ENCODE measurements around the gene DHRS12.

DHRS12 gene

DNA sequence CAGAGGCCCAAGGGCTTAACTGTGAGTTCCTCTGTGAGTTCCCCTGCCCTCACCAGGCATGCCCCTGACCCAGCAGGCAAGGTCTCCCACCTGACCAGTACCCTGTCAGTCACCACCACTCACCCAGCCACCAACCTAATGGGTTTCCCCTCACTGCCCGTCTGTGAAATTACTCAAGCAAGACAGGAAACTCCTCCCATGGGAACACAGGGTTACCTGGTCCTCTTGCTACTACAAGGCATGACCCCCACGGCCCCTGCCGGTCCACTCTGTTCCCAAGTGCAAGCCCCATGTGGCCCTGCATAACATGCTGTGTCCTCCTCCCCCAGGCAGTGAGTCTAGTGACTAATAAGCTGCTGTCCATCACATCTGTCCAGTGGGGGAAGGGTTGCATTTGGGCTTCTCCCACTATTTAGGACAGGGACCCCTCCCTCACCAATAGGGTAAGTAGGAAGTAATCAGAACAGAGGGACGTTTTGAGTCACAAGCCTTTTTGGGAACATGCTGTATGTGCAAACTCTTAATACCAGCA, 8.0 kb upstream of the DHRS12 start:
- no peak for DNase-seq

DNA sequence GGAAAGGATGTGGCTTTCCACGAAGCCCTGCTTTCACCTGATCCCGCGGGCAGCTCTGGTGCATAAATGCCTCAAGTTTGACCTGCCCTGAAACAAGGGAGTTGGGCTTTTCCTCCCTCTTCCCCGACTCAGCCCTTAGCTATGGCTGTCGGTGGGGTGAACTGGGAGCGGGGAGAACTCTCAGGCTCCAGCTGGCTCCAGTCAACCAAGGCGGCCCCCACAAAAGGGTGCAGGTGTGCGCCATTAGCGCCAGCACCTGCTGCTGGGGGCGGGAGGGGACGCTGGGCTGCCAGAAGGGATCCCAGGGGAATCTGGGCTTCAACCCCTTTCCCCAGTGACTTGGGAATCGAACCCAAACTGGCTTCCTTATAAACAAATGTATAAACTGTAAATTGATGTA, 7.1 kb upstream of the DHRS12 start:
- DNase-seq = no peak

DNA sequence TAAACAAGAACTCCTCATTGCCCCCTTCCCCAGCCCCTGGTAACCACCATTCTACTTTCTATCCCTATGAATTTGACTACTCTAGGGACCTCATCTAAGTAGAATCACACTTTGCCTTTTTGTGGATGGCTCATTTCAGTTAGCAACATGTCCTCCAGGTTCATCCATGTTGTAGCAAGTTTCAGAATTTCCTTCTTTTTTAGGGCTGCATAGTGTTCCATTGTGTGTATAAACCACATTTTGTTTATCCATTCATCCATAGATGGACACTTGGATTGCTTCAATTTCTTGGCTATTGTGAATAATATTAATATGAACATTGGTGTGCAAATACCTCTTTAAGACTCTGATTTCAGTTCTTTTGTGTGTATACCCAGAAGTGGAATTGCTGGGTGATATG, 4.8 kb upstream of the DHRS12 start:
- no peak for DNase-seq

DNA sequence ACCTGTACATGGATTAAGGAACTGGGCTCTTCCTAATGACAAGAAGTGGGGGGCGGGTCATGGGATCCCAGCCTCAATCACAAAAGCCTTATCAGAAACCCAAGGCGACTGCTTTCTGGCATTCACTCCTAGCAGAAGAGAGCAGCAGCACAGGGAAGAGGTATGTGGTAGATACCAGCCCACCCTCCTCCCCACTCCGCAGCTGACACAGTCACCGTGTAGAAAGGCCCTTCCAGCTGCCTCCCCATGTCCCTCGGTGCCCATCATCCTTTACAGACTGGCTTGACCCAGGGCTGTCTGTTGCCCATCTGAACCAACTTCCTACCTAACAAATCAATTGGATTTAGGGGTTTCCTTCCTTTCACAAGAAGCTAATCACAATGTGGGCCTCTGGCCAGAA, 3.1 kb upstream of the DHRS12 start:
- DNase-seq = no peak

DNA sequence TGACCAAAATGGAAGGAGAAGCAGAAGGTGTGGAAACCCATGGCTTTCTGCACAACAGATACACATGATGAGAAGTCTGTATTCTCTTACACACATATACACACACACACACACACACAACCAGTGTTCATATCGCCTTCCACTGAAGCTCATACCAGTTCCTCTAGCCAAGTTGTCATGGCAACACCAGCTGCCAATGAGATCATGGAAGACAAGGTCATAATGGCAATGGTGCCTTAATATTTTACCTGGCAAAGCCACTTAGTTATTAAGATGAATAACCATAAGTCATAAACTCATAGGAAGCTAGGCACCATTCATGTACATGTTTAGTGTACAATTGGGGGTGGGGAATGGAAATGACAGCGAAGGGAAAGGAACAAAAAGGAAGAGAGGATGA, 2.6 kb upstream of the DHRS12 start:
- peak in 3 of 56 donors; percentile 8 to 24 (median 17) for DNase-seq

DNA sequence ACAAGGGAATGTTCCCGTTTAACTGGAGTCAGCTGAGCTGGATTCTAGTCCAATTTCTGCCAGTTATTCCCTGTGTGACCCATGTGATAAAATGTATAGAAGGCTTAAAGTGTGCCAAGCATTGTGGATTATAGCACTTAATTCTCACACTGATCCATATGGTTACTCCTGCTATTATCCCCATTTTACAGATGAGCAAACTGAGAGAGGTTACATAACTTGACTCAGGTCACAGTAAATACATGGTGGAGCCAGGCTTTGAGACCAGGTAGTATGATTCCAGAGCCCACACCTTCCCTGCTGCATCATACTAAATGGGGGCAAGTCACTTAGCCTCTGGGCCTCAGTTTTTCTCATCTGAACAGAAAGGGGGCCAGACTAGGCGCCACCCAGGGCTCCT, 2.0 kb upstream of the DHRS12 start:
- no peak for DNase-seq

DNA sequence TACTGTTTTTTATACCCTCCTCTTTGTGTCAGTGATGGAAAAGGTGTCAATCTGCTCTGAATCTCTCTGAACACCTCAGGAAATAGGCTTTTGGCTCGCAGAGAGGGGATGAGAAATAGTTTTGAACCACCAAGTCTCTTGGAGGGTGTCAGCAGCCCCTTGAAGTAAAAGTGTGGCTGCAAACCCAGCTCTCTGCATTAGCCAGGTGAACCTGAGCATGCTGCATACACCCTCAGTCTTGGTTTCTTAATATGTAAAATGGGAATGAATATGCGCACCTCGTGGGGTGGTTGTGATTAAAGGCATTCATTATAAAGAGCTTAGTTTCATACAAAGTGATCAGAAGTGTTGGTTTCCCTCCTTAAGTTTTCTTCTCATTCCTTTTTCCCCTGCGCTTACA, 1.4 kb upstream of the DHRS12 start:
- no peak for DNase-seq

DNA sequence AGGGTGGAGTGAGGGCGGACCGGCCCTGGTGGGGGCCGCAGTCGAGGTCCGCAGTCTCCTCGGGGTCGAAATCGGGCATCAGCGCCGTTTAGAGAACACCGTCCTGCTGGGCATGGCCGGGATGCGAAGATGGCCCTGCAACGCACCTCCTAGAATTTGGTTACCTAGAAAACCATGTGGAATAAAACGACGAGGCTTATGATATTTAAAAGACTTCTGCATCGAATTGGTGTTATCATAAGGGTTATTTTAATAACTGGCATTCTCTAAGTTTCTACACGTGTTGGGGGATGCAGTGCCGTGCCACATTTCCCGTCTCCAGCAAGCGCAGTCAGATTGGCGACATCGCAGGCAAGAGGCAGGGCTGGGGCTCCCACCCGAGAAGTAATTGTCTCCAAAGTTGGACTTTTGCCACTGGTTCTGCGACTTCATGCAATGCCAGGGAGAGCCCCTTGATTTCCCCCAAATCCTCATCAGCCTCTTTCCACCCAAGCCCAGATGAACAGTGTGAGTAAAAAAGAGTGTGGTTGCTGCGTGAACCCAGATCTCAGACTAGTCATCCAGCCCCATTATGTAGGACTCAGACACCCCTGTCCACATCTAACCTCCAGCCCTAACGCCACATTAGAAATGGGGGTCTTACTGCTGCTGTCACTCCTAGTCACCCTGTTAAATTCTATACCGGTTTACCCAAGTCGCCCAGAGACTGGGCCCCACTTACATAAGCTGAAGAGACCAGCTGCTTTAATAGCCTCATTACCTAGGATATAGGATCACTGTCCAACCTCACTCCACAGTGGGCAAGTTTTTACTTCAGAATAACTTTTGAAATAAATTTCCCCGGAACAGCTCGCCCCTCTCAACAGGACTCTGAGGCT, 571 bp upstream of the DHRS12 start:
- DNase-seq = peak in 31 of 56 donors; percentile 20 to 68 (median 48)

DNA sequence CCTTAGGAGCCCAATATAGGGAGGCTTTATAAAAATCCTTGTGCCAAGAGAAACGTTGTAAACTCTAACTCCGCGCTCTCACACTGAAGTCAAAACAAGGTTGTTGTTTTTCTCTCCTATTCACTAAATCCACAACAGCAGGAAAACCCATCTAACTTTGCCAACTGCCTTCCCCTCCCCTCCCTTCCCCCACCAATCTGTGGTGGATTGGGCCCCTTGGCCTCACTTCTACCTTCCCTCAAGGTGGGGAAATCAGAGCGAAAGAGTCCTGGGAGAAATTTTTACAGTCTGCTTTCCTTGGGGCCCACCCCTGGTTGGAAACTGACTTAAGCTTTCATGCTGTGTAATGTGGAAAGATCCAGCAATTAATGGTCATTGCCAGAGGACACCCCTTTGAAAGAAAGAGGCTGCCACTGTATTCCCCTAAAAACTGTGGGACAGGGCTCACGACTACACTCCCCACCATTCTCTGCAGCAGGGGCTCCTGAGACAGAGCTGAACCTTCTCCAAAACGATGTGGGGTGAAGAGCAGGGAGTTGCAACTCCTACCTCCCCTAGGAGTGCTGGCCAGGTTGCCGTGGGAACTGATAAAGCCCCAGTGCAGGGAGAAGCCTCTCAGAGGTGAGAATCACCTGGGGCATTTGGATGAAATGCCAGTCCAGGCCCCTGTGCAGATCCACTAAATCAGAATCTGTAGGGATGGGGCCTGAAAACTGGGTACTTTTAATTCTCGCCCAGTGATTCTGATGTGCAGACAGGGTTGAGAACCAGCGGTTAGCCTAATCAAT, 1.1 kb downstream of the DHRS12 start:
- DNase-seq = peak in 4 of 56 donors; percentile 32 to 62 (median 36)

DNA sequence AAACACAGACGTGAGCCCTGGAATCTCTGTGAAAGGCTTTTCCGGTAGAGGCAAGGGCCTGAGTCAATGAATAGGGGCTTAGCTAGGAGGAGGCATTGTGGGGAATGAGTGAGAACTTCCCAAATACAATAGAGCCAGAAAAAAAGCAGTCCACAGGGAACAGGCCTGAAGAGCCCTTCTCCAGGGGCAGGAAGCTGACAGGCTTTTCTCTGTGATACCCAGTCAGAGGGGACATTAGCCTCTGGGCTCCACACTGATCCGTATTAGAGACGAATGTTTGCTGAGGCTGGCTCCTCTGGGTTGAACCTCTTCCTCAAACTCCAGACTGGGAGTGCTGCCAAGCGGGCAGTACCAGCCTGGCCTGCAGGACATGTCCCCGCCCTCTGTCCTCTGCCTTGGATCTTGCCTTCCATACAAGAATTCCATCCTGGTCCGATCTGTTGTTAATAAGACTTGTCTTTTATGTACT, 2.3 kb downstream of the DHRS12 start:
- peak in 51 of 56 donors; percentile 7 to 81 (median 57) for DNase-seq

DNA sequence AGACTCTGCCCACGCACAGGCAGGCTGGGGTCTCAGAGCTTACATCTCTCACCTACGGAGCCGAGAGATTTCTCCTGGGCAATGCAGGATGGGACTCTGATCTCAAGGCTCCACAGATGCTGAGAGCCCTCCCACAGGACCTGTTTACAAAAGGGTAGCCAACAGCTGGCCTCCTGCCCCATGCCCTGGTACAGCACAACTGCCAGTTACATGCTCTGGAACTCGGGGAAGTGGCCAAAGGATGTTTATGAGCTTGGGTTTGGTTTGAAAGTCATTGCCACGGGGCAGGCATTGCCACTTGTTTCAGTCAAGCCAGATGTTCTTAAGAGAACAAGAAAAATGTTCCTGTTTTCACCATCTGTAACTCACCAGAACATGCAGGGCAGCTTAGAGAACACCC, 3.5 kb downstream of the DHRS12 start:
- DNase-seq = no peak

DNA sequence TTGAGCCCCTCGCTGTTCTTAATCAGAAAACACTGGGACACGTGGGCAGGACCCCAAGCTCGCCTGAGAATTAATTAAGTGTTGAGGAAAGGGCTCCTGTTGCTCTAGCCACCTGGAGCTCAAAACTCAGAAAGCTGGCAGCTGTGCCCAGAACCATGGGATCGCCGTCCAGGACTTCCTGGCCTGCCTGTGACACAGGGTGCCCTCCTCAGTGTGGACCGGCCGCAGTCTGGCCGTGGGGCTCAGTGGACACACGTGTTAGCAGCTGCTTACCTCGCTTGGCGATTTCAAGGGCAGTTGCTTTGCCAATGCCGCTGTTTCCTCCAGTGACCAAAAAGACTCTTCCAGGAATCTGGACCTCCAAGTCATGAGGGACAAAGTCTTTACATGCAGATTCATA, 4.7 kb downstream of the DHRS12 start:
- no peak for DNase-seq

DNA sequence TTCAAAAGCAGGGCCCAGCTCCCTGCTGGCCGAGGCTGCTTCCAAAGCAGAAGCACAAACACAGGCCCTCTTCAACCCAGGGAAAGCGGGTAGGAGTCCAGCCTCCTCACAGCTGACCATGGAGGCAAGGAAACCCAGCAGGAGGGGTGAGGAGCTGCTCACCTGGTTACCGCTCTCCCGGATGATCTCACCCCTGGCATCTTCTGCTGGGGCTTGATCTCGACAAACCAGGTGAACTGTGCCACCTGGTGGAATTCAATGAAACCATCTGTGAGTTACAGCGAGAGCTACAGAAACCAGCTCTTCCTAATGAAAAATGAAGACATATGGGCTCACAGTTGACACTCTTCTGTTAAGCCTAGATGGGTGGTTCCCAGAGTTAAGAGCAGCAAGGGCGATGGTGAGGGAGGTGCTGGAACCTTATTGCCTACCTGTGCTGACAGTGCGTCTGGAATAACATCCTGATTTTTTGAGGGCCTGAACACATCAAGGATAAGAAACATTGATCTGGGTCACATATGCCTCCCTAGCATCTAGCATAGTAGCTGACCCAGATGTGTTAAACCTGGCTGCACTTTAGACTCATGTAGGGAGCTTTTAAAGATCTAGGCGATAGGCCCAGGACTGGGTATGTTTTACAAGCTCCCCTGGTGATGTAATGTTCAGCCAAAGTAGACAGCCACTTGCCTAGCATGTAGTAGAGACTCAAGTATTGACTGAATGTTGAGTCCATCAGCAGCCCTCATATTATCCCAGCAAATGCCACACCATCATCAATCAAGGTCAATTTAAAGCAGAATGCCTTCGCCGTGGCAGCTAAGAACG, 6.1 kb downstream of the DHRS12 start:
- DNase-seq = peak in 17 of 56 donors; percentile 9 to 44 (median 20)

DNA sequence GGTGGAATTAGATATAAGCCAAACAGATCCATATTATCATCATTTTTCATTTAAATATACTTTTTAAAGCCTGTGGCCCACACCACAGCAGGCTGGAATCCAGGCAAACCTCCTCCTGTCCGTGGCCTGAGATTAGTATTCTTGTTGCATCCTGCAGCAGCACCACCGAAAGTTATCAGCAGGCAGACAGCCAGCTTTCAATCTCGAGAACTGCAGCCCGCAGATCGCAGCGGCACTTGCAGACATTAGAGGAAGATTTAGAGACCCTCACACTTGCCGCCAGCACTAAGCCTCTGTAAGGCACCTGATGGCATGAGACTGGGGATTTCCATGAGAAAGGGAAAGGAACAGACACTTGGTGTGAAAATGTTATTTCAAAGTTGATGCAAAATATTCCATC, 7.4 kb downstream of the DHRS12 start:
- no peak for DNase-seq

DNA sequence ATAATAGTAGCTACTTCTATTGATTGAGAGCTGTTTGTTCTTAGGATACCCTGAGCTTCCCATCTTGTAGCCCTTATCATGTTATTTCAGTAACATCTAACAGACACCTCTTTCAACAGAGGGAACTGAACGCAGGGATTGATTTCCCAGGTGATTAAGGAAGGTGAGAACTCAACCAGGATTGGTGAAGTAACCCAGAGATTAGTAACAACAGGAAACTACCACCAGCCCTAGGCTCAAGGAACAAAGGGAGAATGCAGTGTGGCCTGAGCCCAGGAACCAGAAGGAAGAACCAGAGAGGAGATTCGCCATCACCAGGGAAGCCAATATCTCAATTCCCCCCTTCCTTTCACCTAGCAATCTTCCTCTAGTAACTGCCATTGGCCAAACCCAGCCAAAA, 8.5 kb downstream of the DHRS12 start:
- DNase-seq = no peak

DNA sequence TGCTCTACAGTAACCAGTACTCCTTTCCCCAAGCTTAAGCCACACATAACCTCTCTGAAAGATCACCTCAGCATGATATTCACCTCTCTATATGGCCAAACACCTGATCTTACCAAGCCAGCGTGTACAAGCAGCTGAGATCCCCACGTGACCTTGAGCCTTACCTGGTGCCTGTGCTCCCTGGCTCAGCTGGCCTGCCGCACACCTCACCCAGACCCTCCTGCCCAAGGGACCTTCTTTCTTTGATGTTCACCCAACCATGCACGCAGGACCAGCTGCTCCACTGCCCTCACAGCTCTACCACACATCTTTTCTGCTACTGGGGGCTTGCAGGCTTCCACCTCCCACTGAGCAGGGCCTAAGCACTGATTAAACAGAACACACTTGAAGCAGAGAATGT, 9.0 kb downstream of the DHRS12 start:
- DNase-seq = no peak

DNA sequence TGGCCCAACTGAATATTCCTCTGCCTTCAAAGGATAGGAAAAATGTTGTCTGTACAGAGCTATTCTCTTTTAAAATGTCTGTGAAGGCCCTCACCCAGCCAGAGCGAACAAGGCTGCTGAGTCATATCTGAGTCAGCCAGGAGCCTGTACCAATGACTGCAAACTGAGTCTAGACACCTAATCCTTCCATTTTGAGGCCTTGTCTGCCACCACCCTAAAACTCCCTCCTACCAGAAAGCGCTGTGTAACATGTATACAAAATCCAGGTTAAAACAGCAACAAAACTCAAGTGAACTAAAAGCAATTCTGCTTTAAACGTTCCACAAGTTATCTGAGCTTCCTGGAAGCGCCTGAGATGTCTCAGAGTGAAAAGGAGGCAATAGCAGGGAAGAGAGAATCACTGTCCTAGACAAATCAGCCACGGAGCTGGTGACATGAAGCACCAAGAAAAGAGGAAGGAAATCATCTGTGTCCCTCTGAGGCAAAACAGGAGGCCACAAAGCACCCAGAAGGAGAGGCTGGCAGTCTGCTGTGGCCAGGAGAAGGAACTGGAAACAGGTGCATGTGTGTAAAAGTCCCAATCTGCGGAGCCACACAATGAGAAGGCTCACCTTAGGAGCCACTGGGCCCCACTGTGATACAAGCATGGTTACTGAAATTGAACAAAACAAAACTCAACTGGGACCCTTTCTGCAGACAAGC, 10.2 kb downstream of the DHRS12 start:
- peak in 9 of 56 donors; percentile 10 to 42 (median 22) for DNase-seq

DNA sequence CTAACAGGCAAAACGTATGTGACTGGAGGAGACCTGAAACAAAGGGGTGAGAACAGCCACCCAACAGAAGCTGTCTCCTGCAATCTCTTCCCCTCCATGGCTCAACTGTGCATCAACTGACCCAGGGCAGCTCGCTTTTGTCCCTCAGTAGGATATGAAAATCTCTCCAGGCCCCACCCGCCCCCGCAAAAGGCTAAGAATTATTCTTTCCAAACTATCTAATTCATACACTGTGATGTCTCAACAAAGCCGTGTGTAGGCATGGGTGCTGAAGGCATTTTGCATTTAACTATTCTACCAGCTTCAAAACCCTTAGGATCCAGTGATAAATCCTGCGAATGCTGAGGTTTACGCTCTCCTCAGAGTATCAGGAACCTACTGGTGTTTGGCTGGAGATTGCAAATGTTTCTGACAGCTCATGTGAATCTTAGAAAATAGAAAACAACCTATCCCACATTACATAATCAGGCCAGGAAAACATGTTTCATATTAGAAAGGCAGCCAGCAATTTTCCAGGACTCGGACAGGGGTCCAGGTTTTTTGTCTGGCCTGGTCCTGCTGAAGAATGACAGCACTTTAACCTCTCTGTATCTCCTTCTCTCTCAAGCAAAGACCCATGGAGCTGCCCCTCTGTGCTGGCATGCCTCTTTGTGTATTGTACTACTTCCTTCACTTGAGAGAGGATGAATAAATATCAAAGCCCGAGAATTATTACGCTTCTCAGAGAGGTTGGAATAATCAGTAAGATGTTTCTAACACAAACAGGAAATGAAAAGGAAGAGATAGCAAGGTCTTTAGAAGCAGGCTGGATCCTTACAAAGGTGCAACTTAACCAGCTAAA, 17.3 kb downstream of the DHRS12 start:
- DNase-seq = peak in 4 of 56 donors; percentile 32 to 55 (median 35)

DNA sequence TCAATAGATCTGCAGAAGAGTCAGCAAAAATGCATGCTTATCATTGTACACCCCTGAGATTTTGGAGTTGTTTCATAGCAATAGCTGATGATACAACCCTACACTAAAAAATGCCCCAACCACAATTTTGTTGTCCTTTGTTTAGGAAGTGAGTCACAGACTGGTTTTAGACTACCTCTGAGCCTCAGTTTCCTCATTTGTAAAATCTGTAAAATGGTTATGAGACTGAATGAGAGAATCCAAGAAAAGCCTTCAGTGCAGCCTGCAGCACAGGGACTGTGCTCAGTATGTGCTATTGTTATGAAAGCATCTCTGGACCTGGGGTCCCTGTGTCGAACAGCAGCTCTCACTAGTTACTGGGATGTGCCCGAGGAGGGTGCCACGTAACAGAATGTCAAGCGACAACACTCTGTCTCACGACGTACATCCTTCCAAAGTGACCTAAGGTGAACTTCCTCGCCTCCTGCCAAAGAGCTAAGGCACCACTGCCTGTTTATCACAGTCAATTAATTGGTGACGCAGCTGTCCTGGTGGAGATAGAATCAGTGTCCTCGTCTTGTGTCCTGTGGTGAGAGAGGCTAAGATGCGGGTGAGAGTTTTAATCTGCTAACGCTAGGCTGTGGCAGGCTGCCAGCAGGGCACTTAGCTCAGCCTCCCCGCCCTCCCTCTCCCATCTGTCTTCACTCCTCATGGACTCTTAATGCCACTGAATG, 18.1 kb downstream of the DHRS12 start:
- DNase-seq = peak in 8 of 56 donors; percentile 12 to 68 (median 26)
